ENCODE measurements around the gene SARDH. TPM values are rescaled to one million over a fixed set of nuclear protein-coding genes. Genes with fewer than 3 reads are reported as not detected.

Gene SARDH
- total RNA-seq, 2 donors from 2014 or later, result 8.4 to 11.2 TPM

GRCh38 chr9:133639613-133640012 lies 98.5 kb downstream of the SARDH start:
- Histone ChIP-seq H3K9ac (ENCODE audit: extremely low read depth, low read length, poor library complexity, severe bottlenecking) (no peak overlapping the region), H3K4me1 (ENCODE audit: control insufficient read depth, insufficient read depth, low read length) (no peaks in the 10 kb centered on the region), H3K36me3 (ENCODE audit: control insufficient read depth, insufficient read depth, low read length) (no peaks in the 10 kb centered on the region), H3K27me3 (ENCODE audit: control insufficient read depth, insufficient read depth, low read length, poor library complexity, severe bottlenecking) (no peaks in the 10 kb centered on the region), H3K9me3 (ENCODE audit: control insufficient read depth, low read length) (no peaks in the 10 kb centered on the region), H3K27ac (ENCODE audit: low read depth, low read length) (no peak overlapping the region), H3K4me3 (ENCODE audit: low read length) (no peak overlapping the region)
- Mint-ChIP-seq H3K4me1 (no peaks in the 10 kb centered on the region), H3K27ac (no peak overlapping the region), H3K4me3 (no peak overlapping the region), H3K9me3 (no peaks in the 10 kb centered on the region), H3K36me3 (ENCODE audit: low read depth) (no peaks in the 10 kb centered on the region), H3K27me3 (ENCODE audit: insufficient read depth) (no peaks in the 10 kb centered on the region)
- TF ChIP-seq, protein P1, sequence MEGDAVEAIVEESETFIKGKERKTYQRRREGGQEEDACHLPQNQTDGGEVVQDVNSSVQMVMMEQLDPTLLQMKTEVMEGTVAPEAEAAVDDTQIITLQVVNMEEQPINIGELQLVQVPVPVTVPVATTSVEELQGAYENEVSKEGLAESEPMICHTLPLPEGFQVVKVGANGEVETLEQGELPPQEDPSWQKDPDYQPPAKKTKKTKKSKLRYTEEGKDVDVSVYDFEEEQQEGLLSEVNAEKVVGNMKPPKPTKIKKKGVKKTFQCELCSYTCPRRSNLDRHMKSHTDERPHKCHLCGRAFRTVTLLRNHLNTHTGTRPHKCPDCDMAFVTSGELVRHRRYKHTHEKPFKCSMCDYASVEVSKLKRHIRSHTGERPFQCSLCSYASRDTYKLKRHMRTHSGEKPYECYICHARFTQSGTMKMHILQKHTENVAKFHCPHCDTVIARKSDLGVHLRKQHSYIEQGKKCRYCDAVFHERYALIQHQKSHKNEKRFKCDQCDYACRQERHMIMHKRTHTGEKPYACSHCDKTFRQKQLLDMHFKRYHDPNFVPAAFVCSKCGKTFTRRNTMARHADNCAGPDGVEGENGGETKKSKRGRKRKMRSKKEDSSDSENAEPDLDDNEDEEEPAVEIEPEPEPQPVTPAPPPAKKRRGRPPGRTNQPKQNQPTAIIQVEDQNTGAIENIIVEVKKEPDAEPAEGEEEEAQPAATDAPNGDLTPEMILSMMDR (conservative IDR thresholded peaks at IDR 0.05), result no peak
- 78 to 89% methylated on average over 5 to 8 of the region's 8 CpGs for WGBS, 2 experiments (ENCODE audit: insufficient coverage in 1 of 2, insufficient read length in 1 of 2)
- DNase-seq, result no peak

GRCh38 chr9:133638711-133639110 lies 99.4 kb downstream of the SARDH start:
- H3K27ac ChIP-seq (ENCODE audit: low read depth, low read length), result no peak overlapping the region
- no peaks in the 10 kb centered on the region for H3K36me3 Mint-ChIP-seq (ENCODE audit: low read depth)
- H3K9me3 ChIP-seq (ENCODE audit: control insufficient read depth, low read length), result no peaks in the 10 kb centered on the region
- no peak overlapping the region for H3K4me3 ChIP-seq (ENCODE audit: low read length)
- H3K4me1 Mint-ChIP-seq, result no peaks in the 10 kb centered on the region
- TF ChIP-seq, protein P1 (conservative IDR thresholded peaks at IDR 0.05), result no peak
- no peaks in the 10 kb centered on the region for H3K27me3 ChIP-seq (ENCODE audit: control insufficient read depth, insufficient read depth, low read length, poor library complexity, severe bottlenecking)
- no peak overlapping the region for H3K27ac Mint-ChIP-seq
- no peaks in the 10 kb centered on the region for H3K36me3 ChIP-seq (ENCODE audit: control insufficient read depth, insufficient read depth, low read length)
- no peaks in the 10 kb centered on the region for H3K4me1 ChIP-seq (ENCODE audit: control insufficient read depth, insufficient read depth, low read length)
- no peak overlapping the region for H3K4me3 Mint-ChIP-seq
- no peaks in the 10 kb centered on the region for H3K27me3 Mint-ChIP-seq (ENCODE audit: insufficient read depth)
- WGBS, 2 experiments (ENCODE audit: insufficient coverage in 1 of 2, insufficient read length in 1 of 2), result 77 to 100% methylated on average over 1 to 8 of the region's 8 CpGs
- H3K9me3 Mint-ChIP-seq, result no peaks in the 10 kb centered on the region
- no peak for DNase-seq
- no peak overlapping the region for H3K9ac ChIP-seq (ENCODE audit: extremely low read depth, low read length, poor library complexity, severe bottlenecking)

DNA sequence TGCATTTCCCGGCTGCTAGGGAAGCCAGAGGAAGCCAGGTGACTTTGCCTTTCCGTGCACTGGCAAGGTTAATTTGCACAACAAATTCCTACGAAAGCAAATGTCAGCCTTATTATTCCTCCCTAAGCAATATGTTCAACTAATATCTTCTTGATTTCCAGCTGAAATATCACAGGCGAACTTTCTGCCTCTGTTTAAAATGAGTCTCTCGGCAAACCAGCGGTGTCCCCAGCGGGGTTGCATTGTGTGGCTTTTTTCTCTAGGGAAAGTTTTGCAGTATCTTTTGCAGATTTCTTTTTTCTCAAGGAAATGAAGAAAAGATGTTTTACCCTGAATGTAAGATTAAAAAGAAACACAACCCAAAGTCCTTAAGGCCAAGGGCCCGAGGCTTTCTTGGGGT lies 100.1 kb downstream of the SARDH start:
- no peak overlapping the region for H3K4me3 Mint-ChIP-seq

More for the DNA sequence above, 100.1 kb downstream of the SARDH start:
- H3K36me3 Mint-ChIP-seq (ENCODE audit: low read depth), result no peaks in the 10 kb centered on the region
- TF ChIP-seq, protein P1 (conservative IDR thresholded peaks at IDR 0.05), result no peak
- H3K9ac ChIP-seq (ENCODE audit: extremely low read depth, low read length, poor library complexity, severe bottlenecking), result no peak overlapping the region
- no peaks in the 10 kb centered on the region for H3K4me1 Mint-ChIP-seq
- no peaks in the 10 kb centered on the region for H3K36me3 ChIP-seq (ENCODE audit: control insufficient read depth, insufficient read depth, low read length)
- no peaks in the 10 kb centered on the region for H3K4me1 ChIP-seq (ENCODE audit: control insufficient read depth, insufficient read depth, low read length)
- no peak for DNase-seq
- H3K27ac ChIP-seq (ENCODE audit: low read depth, low read length), result no peak overlapping the region
- H3K27me3 Mint-ChIP-seq (ENCODE audit: insufficient read depth), result no peaks in the 10 kb centered on the region
- no peak overlapping the region for H3K4me3 ChIP-seq (ENCODE audit: low read length)
- 77 to 79% methylated on average over 6 to 8 of the region's 8 CpGs for WGBS, 2 experiments (ENCODE audit: insufficient coverage in 1 of 2, insufficient read length in 1 of 2)
- no peaks in the 10 kb centered on the region for H3K9me3 ChIP-seq (ENCODE audit: control insufficient read depth, low read length)
- H3K27me3 ChIP-seq (ENCODE audit: control insufficient read depth, insufficient read depth, low read length, poor library complexity, severe bottlenecking), result no peaks in the 10 kb centered on the region
- H3K9me3 Mint-ChIP-seq, result no peaks in the 10 kb centered on the region
- no peak overlapping the region for H3K27ac Mint-ChIP-seq

Measured in endodermal cell (in vitro differentiated cells).